Activated CD8-positive, alpha-beta memory T cell treated with anti-CD3 and anti-CD28 coated beads for 4 hours (primary cell): ENCODE measurements around the gene PPP1R15A.
"Not testable (repeated sequence)": the region's sequence is repeated elsewhere in the genome, so short reads cannot be mapped to it uniquely, and the experiment has no call there.

Experiments used
- DNase-seq, 2 donors: peaks; one replicate each; pipeline ENCODE4 v3.0.0-alpha.2; 2020; ENCODE audit warnings: low read depth in 2 of 2

Gene PPP1R15A

GRCh38 chr19:48914181-48914580 is 42.0 kb downstream of the PPP1R15A start:
- DNase-seq, result no peak

GRCh38 chr19:48915757-48916156 is 43.5 kb downstream of the PPP1R15A start:
- no peak for DNase-seq

GRCh38 chr19:48918071-48918470 is 45.9 kb downstream of the PPP1R15A start:
- no peak for DNase-seq

GRCh38 chr19:48918801-48919247 is 46.6 kb downstream of the PPP1R15A start:
- no peak for DNase-seq

DNA sequence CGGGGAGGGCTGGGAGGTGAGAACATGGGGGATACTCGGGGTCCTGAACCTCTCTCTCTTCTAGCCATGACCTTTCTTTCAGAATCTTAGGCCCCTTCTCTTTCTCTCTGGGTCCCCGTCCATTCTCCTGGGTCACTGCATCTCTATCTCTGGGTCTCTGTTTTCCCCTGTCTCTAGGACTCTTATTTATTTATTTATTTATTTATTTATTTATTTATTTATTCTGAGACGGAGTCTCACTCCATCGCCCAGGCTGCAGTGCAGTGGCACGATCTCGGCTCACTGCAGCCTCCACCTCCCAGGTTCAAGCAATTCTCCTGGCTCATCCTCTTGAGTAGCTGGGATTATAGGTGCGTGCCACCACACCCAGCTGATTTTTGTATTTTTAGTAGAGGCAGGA is 47.0 kb downstream of the PPP1R15A start:
- not testable (repeated sequence) for DNase-seq

DNA sequence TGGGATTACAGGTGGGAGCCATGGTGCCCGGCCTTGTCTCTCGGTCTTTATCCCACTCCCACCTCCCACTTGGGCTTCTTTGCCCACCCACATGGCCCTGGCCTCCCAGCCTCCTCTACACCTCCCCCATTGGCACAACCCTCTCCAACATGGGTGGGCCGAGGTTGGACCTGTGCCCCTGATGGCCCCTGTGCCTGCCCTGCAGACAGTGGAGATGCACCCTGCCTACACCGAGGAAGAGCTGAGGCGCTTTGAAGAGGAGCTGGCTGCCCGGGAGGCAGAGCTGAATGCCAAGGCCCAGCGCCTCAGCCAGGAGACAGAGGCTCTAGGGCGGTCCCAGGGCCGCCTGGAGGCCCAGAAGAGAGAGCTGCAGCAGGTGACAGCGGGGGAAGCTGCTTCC is 48.7 kb downstream of the PPP1R15A start:
- DNase-seq, result no peak

DNA sequence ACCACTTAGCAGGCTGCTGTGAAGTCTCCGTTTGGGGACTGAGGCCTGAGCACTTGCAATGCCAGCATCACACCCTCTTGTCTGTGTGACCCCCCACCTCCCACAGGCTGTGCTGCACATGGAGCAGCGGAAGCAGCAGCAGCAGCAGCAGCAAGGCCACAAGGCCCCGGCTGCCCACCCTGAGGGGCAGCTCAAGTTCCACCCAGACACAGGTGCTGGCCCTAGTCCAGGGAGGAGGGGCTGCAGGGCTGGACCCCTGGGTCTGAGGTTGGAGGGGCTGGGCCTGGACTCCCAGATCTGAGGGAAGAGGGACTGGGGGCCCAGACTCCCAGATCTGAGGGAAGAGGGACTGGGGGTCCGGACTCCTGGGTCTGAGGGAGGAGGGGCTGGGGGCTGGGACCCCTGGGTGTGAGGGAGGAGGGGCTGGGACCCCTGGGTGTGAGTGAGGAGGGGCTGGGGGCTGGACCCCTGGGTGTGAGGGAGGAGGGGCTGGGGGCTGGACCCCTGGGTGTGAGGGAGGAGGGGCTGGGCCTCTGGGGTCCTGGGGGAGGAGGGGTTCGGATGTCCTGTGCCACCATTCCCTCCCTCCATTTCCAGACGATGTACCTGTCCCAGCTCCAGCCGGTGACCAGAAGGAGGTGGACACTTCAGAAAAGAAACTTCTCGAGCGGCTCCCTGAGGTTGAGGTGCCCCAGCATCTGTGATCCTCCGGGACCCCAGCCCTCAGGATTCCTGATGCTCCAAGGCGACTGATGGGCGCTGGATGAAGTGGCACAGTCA is 49.7 kb downstream of the PPP1R15A start:
- DNase-seq, result no peak

DNA sequence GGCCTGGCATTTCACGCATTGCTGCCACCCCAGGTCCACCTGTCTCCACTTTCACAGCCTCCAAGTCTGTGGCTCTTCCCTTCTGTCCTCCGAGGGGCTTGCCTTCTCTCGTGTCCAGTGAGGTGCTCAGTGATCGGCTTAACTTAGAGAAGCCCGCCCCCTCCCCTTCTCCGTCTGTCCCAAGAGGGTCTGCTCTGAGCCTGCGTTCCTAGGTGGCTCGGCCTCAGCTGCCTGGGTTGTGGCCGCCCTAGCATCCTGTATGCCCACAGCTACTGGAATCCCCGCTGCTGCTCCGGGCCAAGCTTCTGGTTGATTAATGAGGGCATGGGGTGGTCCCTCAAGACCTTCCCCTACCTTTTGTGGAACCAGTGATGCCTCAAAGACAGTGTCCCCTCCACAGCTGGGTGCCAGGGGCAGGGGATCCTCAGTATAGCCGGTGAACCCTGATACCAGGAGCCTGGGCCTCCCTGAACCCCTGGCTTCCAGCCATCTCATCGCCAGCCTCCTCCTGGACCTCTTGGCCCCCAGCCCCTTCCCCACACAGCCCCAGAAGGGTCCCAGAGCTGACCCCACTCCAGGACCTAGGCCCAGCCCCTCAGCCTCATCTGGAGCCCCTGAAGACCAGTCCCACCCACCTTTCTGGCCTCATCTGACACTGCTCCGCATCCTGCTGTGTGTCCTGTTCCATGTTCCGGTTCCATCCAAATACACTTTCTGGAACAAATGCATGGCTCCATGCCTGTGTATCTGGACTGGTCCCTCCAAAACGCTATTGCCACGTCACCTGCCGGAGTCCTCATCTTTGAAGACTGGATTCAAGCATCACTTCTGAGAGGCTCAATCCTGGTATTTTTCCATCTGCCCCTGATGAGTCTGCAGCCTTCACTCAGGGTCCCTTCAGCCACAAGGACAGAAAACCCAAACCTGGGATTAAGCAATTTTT is 50.6 kb downstream of the PPP1R15A start:
- no peak for DNase-seq

- DNase-seq, result no peak
Measured at GRCh38 chr19:48925240-48925843, 53.1 kb downstream of the PPP1R15A start.
